Stimulated activated CD4-positive, alpha-beta T cell treated with anti-CD3 and anti-CD28 coated beads, Interleukin-1b, Interleukin-23, amount 100 ng/mL, for 24 hours (primary cell): ENCODE measurements around the gene CAPZA2.
"Not testable (repeated sequence)": the region's sequence is repeated elsewhere in the genome, so short reads cannot be mapped to it uniquely, and the experiment has no call there.

Experiments used
- DNase-seq, 4 experiments: peaks; one replicate each; pipeline ENCODE4 v3.0.0-alpha.2; 2020; ENCODE audit warnings: low read depth in 4 of 4, low spot score in 1 of 4

The CAPZA2 gene

GRCh38 chr7:116862234-116862950 lies at the start of gene CAPZA2:
Gene CAPZA2 (plus strand): TSS chr7:116862587. CDS start chr7:116862612, 25 bp downstream.
- peak; percentile 88 to 94 (median 90) for DNase-seq

GRCh38 chr7:116812860-116813259 lies 49.5 kb upstream of the CAPZA2 start:
- DNase-seq, result no peak

- not testable (repeated sequence) for DNase-seq
These were observed 49.0 kb upstream of the CAPZA2 start for GRCh38 chr7:116813371-116813770.

DNA sequence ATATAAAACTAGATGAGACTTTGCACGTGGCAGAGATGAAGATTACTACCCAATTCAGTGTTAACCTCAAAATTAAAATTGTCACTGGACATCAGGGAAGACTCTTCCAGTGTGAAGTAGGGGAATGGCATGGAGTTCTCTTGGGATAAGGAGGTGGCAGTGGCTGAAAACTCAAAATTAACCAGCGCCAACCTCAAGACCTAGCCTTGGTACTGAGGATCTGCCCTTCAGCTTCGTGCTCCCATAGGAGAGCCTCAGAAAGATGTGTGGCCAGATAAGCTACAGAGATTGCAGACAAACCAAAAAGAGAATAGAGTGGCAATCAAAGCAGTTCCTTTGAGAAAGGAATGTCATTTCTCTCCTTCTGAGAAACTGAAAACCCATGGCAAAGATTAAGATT lies 47.3 kb upstream of the CAPZA2 start:
- no peak for DNase-seq

DNA sequence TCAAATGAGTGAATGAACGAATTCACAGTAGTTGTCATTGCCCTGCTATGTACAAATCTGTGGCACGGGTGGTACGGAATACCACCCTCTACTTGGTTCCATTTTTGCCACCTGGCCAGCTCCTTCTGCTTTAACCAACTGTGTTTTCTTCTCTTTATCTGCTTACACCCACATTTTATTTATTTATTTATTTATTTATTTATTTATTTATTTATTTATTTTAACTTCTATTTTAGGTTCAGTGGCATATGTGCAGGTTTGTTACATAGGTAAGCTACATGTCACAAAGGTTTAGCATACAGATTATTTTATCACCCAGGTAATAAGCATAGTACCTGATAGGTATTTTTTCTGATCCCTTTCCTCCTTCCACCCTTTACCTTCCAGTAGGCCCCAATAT lies 42.2 kb upstream of the CAPZA2 start:
- no peak for DNase-seq

GRCh38 chr7:116821647-116822046 lies 40.7 kb upstream of the CAPZA2 start:
- not testable (repeated sequence) for DNase-seq

GRCh38 chr7:116824449-116824848 lies 37.9 kb upstream of the CAPZA2 start:
- no peak for DNase-seq

- no peak for DNase-seq
These were observed 34.1 kb upstream of the CAPZA2 start for GRCh38 chr7:116828281-116828680.

- DNase-seq, result no peak
These were observed 33.3 kb upstream of the CAPZA2 start for GRCh38 chr7:116829041-116829440.

DNA sequence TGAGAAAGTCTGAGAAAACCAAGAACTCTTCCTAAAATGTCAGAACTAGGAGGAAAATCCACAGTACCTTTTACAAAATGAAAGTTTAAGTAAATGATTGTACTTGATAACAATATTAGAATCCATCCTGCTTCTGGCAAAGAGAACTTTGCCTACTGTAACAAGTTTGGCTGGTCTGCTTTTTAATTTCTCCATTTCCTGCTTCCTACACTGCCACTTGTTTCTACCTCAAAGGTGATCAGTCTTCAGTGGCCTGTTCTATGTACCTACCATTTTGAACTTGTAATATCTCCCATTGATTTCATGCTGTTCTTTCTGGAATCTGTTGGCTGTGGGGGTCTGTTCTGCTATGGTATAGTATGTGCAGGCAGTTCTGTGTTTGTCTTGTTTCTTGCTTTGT lies 32.9 kb upstream of the CAPZA2 start:
- no peak for DNase-seq

DNA sequence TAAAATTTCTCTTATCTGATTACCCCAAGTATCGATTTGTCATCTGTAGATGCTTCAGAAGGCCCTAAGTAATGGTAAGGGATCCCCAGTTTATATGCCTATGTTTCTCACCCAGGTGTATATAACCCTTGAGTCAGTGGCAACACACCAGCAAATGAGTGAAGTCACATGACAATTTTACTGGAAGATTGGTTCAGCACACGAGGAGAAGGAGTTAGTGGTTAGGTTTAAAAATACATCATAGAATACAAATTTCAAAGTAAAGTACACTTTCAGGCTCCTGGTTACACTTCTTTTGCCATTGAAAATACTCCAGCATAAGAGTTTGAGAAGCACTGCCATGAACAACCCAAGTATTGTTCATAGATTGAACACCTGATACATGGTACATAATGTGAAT lies 29.7 kb upstream of the CAPZA2 start:
- DNase-seq, result no peak

GRCh38 chr7:116834815-116835504 lies 27.4 kb upstream of the CAPZA2 start:
- DNase-seq, result no peak

- DNase-seq, result no peak
These were observed 26.3 kb upstream of the CAPZA2 start for GRCh38 chr7:116836048-116836447.

DNA sequence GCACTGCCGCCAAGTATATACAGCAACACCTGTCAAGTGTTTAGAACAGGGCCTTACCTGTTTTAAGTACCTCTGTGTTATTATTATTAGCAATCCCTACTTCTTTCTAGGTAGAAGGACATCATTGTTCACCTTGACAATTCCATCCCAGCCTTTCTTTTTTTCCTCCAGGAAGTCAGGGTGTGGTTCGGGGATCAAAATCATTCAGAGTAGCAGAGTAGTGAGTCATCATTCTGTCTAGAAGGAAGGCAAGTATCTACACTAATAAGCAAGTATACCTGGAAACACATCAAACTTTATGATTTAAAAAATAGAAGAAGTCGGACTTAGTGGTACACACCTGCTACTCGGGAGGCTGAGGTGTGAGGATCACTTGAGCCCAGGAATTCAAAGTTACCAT lies 25.5 kb upstream of the CAPZA2 start:
- DNase-seq, result no peak

DNA sequence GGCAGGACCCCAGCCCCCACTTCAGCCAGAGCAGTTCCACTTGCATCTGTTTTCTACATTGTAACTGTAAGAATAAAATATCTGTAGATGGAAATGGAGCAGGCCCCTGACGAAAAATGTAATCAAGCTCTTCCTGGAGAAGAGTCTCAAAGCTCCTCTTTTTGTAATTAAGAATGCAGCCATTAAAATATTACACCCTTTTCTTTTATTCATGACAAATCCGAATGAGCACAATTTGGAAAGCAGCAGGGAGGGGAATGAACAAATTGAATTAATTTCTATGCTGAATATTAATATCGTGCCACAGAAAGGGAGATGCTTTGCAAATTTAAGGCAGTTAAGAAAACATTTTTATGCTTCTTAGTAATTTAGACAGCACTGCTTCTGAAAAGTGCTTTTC lies 24.8 kb upstream of the CAPZA2 start:
- DNase-seq, result no peak

GRCh38 chr7:116840256-116840655 lies 22.1 kb upstream of the CAPZA2 start:
- DNase-seq, result no peak

GRCh38 chr7:116842371-116842770 lies 20.0 kb upstream of the CAPZA2 start:
- no peak for DNase-seq

- no peak for DNase-seq
These were observed 19.0 kb upstream of the CAPZA2 start for GRCh38 chr7:116843378-116843777.

DNA sequence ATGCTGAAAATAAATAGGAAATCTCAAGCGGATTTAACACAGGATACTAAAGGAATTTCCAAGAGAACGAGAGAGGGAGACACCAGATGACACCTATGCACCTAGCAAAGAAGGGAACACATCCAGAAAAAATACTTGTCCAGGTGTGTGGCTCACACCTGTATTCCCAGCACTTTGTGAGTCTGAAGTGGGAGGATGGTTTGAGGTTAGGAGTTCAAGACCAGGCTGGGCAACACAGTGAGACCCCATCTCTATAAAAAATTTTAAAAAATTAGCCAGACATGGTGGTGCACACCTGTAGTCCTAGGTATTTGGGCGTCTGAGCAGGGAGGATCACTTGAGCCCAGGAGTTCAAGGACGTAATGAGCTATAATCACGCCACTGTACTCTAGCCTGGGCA lies 11.2 kb upstream of the CAPZA2 start:
- no peak for DNase-seq

DNA sequence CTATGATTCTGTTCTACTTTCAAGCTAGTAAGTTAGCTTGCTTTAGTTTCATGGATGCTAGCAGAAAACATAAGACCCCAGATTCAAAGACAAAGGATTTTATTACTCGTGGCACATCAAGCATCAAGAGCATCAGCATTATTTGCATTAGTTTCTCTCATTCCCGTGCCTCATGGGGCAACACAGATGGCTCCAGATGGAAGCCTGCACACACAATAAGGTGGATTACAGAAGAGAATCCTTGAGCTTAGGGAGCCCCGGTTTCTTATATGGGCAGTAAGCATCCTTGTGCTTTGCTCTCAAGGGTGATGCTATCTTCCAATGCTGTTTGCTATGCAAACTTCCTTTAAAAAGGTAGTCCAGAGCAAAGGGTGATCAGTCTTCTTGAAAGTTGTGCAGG lies 10.7 kb upstream of the CAPZA2 start:
- no peak for DNase-seq

DNA sequence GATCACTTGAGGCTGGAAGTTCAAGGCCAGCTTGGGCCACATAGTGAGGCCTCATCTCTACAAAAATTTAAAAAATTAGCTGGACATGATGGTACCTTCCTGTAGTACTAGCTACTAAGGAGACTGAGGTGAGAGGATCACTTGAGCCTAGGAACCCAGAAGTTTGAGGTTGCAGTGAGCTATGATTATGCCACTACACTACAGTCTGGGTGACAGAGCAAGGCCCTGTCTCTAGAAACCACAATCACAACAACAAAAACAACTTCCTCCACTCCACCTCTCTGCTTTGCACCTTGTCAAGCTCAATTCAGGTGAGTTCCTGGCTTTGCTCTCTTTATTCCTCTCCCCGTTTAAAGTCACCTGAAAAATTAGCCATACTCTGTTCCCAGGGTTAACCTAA lies 8.3 kb upstream of the CAPZA2 start:
- no peak for DNase-seq

GRCh38 chr7:116857052-116857451 lies 5.3 kb upstream of the CAPZA2 start:
- no peak for DNase-seq

DNA sequence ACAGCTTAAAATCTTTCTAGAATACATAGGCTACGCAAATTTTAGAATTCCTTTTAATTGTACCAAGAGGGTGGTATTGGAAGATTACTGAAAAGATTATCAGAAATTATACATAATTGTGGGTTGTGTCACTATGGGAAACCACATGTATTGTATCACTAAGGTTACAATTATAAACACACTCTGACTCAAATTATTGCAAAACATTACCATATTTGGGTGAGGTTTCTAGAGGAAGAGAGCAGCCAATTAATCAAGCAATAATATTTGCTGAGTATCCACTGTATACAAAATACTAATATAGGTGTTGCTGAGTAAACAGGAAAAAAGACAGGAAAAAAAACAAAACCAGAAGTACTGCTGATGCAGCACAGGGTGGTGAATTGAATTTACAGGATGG lies 3.1 kb upstream of the CAPZA2 start:
- DNase-seq, result no peak
